ENCODE data around the gene STRADA. TPM values are rescaled to one million over a fixed set of nuclear protein-coding genes. Genes with fewer than 3 reads are reported as not detected.

Gene STRADA
- total RNA-seq, 4 donors from 2014 or later: 16.5 to 32.3 (median 22.4) TPM

DNA sequence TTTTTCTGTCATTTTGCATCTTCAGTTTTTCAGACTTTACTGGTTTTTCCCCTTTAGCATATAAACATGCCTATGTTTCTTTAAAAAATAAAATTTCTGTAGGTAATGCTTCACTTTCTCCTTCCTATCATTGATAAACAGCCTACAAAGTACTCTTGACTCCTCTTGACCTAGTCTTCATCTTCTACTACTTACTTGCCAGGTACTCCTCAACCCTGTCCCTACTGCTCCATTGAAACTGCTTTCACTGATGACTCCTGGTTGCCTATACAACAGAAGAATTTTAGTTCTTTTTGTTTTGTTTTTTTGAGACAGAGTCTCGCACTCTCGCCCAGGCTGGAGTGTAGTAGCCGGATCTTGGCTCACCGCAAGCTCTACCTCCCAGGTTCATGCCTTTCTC, 39.3 kb upstream of the STRADA start:
- ATAC-seq (ENCODE audit: low FRiP score) (no peak), DNase-seq (ENCODE audit: low spot score) (no peak)
- TF ChIP-seq, protein P1, sequence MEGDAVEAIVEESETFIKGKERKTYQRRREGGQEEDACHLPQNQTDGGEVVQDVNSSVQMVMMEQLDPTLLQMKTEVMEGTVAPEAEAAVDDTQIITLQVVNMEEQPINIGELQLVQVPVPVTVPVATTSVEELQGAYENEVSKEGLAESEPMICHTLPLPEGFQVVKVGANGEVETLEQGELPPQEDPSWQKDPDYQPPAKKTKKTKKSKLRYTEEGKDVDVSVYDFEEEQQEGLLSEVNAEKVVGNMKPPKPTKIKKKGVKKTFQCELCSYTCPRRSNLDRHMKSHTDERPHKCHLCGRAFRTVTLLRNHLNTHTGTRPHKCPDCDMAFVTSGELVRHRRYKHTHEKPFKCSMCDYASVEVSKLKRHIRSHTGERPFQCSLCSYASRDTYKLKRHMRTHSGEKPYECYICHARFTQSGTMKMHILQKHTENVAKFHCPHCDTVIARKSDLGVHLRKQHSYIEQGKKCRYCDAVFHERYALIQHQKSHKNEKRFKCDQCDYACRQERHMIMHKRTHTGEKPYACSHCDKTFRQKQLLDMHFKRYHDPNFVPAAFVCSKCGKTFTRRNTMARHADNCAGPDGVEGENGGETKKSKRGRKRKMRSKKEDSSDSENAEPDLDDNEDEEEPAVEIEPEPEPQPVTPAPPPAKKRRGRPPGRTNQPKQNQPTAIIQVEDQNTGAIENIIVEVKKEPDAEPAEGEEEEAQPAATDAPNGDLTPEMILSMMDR (IDR thresholded peaks at IDR 0.05): no peak

DNA sequence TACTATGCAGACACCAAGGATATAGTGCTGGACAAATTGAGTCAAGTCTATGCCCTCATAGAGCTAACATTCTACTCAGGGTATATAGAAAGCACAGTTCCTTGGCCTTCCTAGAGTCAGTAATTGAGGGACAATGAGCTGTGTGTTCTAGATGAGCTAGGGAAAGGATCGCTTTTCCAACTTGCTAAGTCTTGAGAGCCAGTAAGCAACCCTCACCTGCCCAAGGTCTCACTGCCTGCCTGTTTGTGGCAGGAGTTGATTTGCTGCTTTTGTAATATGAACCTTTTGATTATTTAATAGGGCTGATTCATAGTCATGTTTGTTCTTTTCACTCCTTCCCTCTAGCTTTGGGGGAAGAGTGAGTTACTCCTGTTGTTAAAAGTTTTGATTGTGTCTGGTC, 38.9 kb upstream of the STRADA start:
- ATAC-seq (ENCODE audit: low FRiP score): no peak
- TF ChIP-seq, protein P1 (IDR thresholded peaks at IDR 0.05): no peak
- DNase-seq (ENCODE audit: low spot score): no peak

DNA sequence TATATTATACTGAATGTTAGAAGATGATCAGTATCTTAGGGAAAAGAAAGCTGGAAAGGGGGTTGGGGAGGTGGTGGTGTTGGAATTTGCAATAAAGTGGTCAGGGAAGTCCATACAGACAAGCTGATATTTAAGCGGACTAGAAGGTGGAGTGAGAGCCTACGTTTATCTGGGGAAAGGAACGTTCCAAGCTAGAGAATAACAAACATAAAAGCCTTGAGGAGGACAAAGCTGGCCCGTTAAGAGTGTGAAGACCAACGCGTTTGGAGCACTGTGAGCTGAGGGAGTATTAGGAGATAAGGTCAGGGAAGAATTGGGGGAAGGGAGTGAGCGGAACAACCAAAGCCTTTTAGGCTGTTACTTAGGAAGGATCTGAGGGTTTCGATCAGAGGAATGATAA, 33.8 kb upstream of the STRADA start:
- DNase-seq (ENCODE audit: low spot score) (no peak), ATAC-seq (ENCODE audit: low FRiP score) (no peak)
- TF ChIP-seq, protein P1 (IDR thresholded peaks at IDR 0.05): no peak

DNA sequence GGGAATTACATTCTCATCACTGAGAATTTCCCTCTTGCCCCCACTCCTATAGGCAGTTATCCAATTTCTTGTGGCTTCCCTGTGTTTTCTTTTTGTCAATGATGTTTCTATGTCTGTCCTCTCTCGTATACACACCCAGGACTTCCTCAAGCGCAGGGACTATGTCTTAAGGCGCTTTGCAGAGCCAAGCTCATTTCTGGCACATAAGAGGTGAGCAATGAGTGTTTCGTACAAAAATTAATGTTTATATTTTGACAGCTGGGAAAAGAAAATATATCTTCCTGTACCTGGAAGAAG, 33.3 kb upstream of the STRADA start:
- TF ChIP-seq, protein P1 (IDR thresholded peaks at IDR 0.05): no peak
- DNase-seq (ENCODE audit: low spot score) (no peak), ATAC-seq (ENCODE audit: low FRiP score) (no peak)

DNA sequence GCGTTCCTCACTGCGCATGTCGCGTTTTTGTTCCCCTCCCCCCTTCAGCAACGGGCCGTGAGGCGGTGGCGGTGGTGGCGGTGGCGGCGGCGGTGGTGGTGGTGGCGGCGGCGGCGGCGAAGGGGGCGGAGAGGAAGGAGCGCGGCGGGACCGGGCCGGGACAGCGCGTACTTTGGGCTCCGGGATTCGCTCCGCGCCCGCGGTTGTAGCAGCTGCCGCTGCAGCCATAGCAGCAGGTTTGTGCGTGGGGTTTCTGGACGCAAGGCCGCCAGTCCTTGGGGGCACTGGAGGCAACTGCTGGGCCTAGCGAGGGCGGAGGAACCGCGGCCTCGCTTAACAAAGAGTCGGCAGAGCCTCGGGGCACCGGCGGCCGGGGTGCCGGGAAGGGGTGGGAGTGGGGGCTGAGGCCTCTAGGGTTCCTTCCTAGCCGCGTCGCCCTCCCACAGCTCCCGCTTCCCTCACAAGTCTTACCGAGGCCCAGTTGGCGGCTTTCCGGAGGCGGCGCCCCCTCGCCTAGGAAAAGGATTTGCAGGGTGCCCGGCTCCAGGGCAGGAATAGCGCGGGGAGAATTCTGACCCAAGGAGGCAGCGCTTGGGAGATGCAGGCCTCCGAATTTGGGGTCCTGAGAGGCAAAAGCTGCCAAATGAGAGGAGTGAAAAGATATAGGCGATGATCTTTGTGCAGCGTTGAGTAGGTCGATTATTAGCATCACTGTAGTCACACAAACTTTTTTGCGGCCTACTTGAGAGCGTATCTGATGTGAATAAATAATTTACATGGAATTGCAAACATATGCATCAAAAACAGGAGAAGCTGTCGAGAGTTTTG, 32.8 kb upstream of the STRADA start, which contains the start of gene DDX42:
TSS of gene DDX42 (plus strand) at position 30 of the 828 bp plus-strand sequence. CDS start 12,880 bp downstream, outside the sequence.
- peak; percentile 13 for ATAC-seq (ENCODE audit: low FRiP score)

DNA sequence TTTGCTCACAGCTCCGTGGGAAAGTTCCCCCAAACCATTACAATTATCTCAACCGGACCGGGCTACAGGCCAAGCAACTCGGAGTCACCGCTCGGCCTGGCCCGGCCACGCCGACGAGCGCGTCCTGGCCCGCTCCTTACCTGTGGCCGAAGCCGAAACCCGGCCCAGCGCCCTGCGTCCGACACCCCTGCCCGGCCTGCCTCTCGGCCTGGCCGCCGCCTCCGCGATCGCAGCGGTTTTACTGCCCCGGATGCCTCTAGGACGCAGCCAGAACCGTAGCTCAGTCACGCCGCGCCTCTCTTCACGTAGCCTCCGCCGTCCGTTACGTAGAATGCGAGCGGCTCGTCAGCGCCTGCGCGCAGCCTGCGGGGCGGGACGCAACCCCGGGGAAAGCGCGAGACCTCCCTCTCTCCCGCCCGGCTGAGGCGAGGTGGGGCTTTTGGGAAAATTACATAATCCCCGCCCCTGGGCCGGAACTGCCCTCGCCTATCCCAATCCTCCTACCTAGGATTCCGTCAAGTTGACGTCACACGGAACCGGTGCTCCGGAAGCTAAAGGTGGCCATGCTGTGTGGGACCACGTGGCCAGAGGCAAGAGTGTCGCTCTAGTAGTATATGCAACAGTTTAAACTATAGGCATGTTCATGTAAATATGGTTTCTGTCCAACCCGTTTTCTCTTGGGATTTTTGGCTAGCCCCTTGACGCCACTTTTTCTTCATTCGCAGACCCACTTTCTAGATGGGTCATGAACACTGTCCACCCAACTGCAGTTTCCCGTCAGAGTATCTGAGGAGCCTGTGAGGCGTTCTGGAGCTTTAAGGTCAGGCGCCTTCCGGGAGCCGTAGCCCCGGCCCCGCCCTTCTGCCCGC, 31.9 kb upstream of the STRADA start, which contains the start of gene CCDC47:
TSS of gene CCDC47 (minus strand) at position 326 of the 869 bp plus-strand sequence. CDS start 7,422 bp downstream, outside the sequence.
- ATAC-seq (ENCODE audit: low FRiP score): peak; percentile 97
- TF ChIP-seq, protein P1 (IDR thresholded peaks at IDR 0.05): no peak
- DNase-seq (ENCODE audit: low spot score): peak; percentile 82

More for the DNA sequence above, 32.8 kb upstream of the STRADA start, which contains the start of gene DDX42:
- TF ChIP-seq, protein P1 (IDR thresholded peaks at IDR 0.05): no peak
- DNase-seq (ENCODE audit: low spot score): peak; percentile 66
